ENCODE measurements around the gene DNAH17. TPM values are rescaled to one million over a fixed set of nuclear protein-coding genes. Genes with fewer than 3 reads are reported as not detected.

DNAH17 gene
- total and polyA plus RNA-seq, 2 donors (not counting 3 experiments of a cell fraction or from before 2014, with no cell fraction given) = not detected

DNA sequence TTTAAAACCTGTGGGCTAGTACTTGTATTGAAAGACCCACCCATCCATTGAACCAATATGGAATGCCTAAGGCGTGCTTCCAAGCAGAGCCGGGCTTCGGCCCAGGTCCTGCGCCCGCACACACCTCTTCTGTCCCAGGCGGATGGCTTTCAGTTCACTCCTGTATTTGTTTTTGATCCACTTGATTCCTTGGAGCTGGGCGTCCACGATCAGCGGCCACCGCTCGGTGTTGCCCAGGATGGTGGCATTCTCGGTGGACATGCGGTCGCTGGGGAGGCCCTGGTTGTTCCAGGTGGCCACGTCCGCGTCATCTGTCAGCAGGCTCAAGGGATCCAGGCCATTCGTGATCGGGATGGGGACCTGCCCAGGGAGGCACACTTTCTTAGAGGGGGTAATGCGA, 122.8 kb downstream of the DNAH17 start:
- no peaks in the 10 kb centered on the region for H3K9me3 ChIP-seq (replicated peaks; ENCODE audit: control insufficient read depth, insufficient read depth, low read length)
- H3K27ac ChIP-seq (ENCODE audit: insufficient read depth, low read depth, low read length) = no peak overlapping the region
- POLR2A ChIA-PET = no interaction called here
- intact Hi-C loops (cut with micrococcal nuclease) = no loop called here
- H2AFZ ChIP-seq (ENCODE audit: low read depth, low read length) = no peak overlapping the region
- H3K79me2 ChIP-seq (ENCODE audit: control insufficient read depth, insufficient read depth, low read length) = no peaks in the 10 kb centered on the region
- DNase-seq (ENCODE audit: low read depth, low spot score) (no peak), FAIRE-seq (no peak)
- H3K27me3 ChIP-seq (ENCODE audit: control insufficient read depth in 2 of 2, insufficient read depth in 2 of 2, low read length in 2 of 2) = no peaks in the 10 kb centered on the region
- no peaks in the 10 kb centered on the region for H3K4me1 ChIP-seq (ENCODE audit: control insufficient read depth, extremely low read depth, insufficient read depth, low read length)
- dilution Hi-C loops (cut with MboI; ENCODE audit: extremely low pct_ligation_motif_present, low sequenced_read_pairs) = no loop called here
- no peak overlapping the region for H3K4me3 ChIP-seq (replicated peaks in 1 of 3; ENCODE audit: insufficient read depth in 1 of 3, low read depth in 1 of 3, low read length in 3 of 3)
- no TSS peak for BruUV-seq (replicated peaks)
- no peaks in the 10 kb centered on the region for H3K36me3 ChIP-seq (ENCODE audit: control insufficient read depth in 2 of 2, extremely low read depth in 1 of 2, insufficient read depth in 2 of 2, low read length in 2 of 2)
- CTCF ChIA-PET = interaction anchor here (1.5 kb wide), 1 partner anchor 9 kb away, joined by 3 read pairs; no protein-coding TSS in a partner anchor
- no peaks in the 10 kb centered on the region for H4K20me1 ChIP-seq (replicated peaks; ENCODE audit: control insufficient read depth, extremely low read depth, insufficient read depth, low read length)
- H3K9ac ChIP-seq (replicated peaks; ENCODE audit: extremely low read depth, insufficient read depth, low read length) = no peak overlapping the region
- no peak overlapping the region for H3K4me2 ChIP-seq (ENCODE audit: insufficient read depth, low read length)
- no peak for TF ChIP-seq POLR2AphosphoS5 (IDR thresholded peaks at IDR 0.05; ENCODE audit: insufficient read depth, low read depth, low read length)
- TF ChIP-seq GATA2 (IDR thresholded peaks at IDR 0.05; ENCODE audit: insufficient read depth, insufficient read length, low read depth, low read length) = no peak
- no peak for TF ChIP-seq MYC (IDR thresholded peaks at IDR 0.05; ENCODE audit: low read depth, low read length)
- TF ChIP-seq, protein P1, sequence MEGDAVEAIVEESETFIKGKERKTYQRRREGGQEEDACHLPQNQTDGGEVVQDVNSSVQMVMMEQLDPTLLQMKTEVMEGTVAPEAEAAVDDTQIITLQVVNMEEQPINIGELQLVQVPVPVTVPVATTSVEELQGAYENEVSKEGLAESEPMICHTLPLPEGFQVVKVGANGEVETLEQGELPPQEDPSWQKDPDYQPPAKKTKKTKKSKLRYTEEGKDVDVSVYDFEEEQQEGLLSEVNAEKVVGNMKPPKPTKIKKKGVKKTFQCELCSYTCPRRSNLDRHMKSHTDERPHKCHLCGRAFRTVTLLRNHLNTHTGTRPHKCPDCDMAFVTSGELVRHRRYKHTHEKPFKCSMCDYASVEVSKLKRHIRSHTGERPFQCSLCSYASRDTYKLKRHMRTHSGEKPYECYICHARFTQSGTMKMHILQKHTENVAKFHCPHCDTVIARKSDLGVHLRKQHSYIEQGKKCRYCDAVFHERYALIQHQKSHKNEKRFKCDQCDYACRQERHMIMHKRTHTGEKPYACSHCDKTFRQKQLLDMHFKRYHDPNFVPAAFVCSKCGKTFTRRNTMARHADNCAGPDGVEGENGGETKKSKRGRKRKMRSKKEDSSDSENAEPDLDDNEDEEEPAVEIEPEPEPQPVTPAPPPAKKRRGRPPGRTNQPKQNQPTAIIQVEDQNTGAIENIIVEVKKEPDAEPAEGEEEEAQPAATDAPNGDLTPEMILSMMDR (IDR thresholded peaks at IDR 0.05; ENCODE audit: extremely low read depth in 1 of 2, insufficient read depth in 1 of 2, low read depth in 1 of 2, low read length in 2 of 2) = no peak
- TF ChIP-seq FOS (IDR thresholded peaks at IDR 0.05; ENCODE audit: borderline replicate concordance, insufficient read depth, low read length) = no peak
- TF ChIP-seq POLR2A (IDR thresholded peaks at IDR 0.05; ENCODE audit: low read depth, low read length) = no peak
- no peak for TF ChIP-seq JUN (IDR thresholded peaks at IDR 0.05; ENCODE audit: borderline replicate concordance, insufficient read depth, insufficient read length, low read depth)
- TF ChIP-seq, protein P2, sequence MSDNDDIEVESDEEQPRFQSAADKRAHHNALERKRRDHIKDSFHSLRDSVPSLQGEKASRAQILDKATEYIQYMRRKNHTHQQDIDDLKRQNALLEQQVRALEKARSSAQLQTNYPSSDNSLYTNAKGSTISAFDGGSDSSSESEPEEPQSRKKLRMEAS (IDR thresholded peaks at IDR 0.05; ENCODE audit: insufficient read depth, insufficient read length) = no peak
- TF ChIP-seq EZH2 (IDR thresholded peaks at IDR 0.05; ENCODE audit: borderline replicate concordance, low read depth, low read length, severe bottlenecking) = no peak
- H3K9me1 ChIP-seq (replicated peaks; ENCODE audit: control insufficient read depth, extremely low read depth, insufficient read depth, low read length) = no peaks in the 10 kb centered on the region

Data from endothelial cell of umbilical vein (primary cell).